Ovary (tissue), 3 donors: ENCODE results near the gene TCN2.

Experiments used
- POLR2A ChIP-seq: fragments of 450-650 bp; IDR thresholded peaks from one replicate; pipeline ENCODE4 v1.6.1; 2017; ENCODE audit warnings: antibody characterized with exemption, mild to moderate bottlenecking, moderate library complexity
- TF ChIP-seq, protein P1 (sequence below), 3 donors: fragments of 450-650 bp in 2 of 3; fragments of 200-600 bp in 1 of 3; IDR thresholded peaks; one replicate each; pipeline versions ENCODE4 v1.5.1 to v1.8.0; 2016 to 2022; ENCODE audit warnings: antibody characterized with exemption in 3 of 3, mild to moderate bottlenecking in 1 of 3
- donor health status: DM: no; HTN: no; CAD: no.

DNA sequence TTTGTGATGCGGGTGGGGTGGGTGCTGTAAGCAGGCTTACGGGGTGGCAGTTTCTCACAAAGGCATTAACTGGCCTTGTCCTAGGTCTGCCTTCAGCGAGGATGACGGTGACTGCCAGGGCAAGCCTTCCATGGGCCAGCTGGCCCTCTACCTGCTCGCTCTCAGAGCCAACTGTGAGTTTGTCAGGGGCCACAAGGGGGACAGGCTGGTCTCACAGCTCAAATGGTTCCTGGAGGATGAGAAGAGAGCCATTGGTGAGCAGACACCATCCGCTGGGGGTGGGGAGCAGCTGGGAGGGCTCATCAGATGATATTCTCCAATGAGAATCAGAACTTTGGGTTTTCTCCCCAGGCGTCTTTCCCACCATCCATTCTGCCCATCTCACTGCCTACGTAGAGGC lies 5.8 kb downstream of the TCN2 start:
- TF ChIP-seq, protein P1, sequence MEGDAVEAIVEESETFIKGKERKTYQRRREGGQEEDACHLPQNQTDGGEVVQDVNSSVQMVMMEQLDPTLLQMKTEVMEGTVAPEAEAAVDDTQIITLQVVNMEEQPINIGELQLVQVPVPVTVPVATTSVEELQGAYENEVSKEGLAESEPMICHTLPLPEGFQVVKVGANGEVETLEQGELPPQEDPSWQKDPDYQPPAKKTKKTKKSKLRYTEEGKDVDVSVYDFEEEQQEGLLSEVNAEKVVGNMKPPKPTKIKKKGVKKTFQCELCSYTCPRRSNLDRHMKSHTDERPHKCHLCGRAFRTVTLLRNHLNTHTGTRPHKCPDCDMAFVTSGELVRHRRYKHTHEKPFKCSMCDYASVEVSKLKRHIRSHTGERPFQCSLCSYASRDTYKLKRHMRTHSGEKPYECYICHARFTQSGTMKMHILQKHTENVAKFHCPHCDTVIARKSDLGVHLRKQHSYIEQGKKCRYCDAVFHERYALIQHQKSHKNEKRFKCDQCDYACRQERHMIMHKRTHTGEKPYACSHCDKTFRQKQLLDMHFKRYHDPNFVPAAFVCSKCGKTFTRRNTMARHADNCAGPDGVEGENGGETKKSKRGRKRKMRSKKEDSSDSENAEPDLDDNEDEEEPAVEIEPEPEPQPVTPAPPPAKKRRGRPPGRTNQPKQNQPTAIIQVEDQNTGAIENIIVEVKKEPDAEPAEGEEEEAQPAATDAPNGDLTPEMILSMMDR (IDR thresholded peaks at IDR 0.05) = no peak
- no peak for TF ChIP-seq POLR2A
